Peyer's patch (tissue), 4 donors: Measurements from ENCODE around the gene LHFPL2.

ENCODE experiments used
- CTCF ChIP-seq, 6 experiments: fragments of 450-650 bp in 4 of 6; fragments of 200-600 bp in 2 of 6; sonication (generic) in 1 of 6; IDR thresholded peaks; one replicate each; pipeline ENCODE4 v1.5.1; 2017 to 2019; ENCODE audit warnings: antibody characterized with exemption in 6 of 6, mild to moderate bottlenecking in 3 of 6, moderate library complexity in 1 of 6
- POLR2A ChIP-seq, 2 donors: fragments of 450-650 bp; IDR thresholded peaks; one replicate each; pipeline ENCODE4 v1.5.1; 2017; ENCODE audit warnings: antibody characterized with exemption in 2 of 2, mild to moderate bottlenecking in 2 of 2, moderate library complexity in 2 of 2

DNA sequence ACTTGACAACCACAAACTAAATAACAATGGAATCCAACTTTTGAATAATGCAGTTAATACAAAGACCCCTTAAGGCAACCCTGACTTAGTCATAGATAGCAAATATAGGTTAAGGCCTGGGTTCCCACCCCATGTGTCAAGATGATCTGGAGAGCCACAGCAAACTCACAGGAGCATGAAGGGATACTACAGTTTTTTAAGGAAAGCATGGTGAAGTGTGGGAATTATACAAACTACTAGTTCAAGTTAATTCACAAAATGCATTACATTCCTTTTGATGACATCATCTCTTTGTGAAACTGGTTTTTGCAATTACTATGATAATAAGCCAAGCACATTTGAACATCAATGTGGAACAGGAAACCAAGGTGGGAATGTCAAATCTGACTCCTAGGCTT lies 50.6 kb downstream of the LHFPL2 start:
- TF ChIP-seq POLR2A (IDR thresholded peaks at IDR 0.05) (no peak), CTCF (IDR thresholded peaks at IDR 0.05) (no peak)
